GM19397 (cell line): Measurements from ENCODE around the gene NAXE.
"Not testable (repeated sequence)": the region's sequence is repeated elsewhere in the genome, so short reads cannot be mapped to it uniquely, and the experiment has no call there.

Experiments used
- ATAC-seq: cut with Tn5 transposase; IDR thresholded peaks from one replicate; pipeline ENCODE4 v1.9.1; 2021; ENCODE audit warnings: mild to moderate bottlenecking, moderate library complexity; ENCODE audit not compliant: unreplicated experiment

Gene NAXE

DNA sequence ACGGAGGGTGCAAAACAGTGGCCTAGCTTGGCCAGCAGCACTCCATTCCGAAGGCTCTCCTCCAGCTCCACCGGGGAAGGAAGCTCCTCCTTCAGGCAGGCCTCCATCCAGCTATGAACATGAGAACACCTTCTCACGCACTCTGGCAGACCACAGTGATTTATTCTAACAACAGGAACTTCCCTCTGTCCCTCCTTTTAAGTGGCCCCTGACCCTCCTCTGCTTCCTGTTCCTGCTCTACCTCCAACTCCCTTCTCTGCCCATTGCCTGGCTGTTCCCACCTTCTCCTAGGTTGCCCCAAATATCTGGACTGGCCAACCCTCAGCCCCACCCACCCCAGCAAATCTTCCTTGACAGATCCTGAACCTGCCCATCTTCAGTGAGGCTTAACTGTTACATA, 25.1 kb upstream of the NAXE start:
- no peak for ATAC-seq

DNA sequence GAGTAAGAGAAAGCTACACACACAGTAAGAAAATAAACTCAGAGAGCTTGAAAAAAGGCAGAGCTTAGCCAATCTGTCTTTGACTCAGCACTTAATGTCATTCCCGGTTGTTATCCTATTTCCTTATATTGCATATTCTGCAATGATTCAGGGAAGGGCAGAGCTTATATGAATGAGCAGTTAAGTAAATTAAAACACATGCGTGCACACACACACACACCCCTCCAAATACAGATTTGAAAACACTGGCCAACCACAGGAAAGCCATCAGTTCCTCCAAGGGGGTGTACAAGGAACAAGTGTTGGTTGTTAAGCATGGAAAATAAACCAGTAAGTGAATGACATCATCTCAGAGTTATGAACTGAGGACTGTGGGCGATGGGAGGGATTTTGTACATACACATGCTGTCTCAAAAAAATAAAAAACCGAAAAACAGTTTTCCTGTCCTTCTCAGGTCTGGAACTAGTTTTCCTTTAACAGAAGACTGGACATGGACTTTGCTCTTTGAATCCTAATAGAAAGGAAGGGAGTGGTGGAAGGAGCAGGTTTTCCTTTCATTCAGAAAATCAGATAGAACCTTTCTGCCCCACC, 20.2 kb upstream of the NAXE start:
- ATAC-seq: no peak

DNA sequence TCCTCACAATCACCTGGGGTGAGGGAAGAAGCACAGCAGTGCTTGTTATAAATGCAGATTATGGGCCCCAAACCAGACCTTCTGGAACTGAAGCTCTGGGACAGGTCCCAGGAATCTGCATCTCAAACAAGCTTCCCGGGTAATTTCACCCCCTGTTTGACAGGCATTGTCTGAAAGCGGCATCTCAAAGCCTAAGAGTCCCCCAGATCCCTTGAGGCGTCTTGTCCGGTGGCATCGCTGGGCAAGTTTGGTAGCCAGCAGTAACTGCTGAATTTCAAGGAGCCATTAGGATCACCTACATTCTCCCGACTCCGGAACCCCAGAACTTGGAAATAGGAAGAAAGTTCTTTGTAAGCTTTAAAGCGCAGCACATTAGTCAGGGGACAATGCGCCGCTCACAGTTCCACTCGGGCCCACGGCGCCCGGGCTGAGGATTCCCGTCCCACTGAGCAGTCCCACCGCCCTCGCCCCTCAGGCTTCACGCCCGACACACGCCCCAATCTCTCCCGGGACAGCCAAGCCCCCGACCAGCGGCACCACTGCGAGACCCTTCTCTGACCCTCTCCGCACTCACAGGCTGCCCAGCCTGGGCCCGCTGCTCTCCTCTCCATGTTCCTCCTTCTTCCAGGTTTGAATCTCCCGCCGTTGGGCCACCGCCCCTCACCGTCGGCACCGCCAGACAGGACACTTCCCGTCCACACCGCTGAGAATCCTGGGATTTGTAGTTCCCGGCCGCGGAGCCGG, 19.5 kb upstream of the NAXE start, which contains the start of gene IQGAP3:
TSS of gene IQGAP3 (minus strand) at position 647 of the 744 bp plus-strand sequence. CDS start at position 611, 36 bp downstream.
- peak; percentile 83 for ATAC-seq

DNA sequence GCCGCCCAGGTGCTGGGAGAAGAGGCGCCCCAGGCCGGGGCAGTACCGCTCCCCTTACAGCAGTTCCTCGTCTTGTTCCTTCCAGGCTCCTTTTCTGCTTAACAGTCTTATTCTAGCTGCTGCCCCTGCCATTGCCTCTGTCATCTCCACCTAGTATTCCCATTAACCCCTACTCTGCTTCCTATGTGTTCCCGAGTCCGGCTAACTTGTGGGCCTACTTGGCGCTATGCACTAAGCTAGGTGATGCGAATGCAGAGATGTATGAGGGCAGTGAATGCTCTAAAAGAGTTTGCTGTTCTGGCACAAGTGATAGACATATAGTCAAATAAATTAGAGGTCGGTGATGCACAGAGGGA, 18.9 kb upstream of the NAXE start:
- ATAC-seq: no peak

DNA sequence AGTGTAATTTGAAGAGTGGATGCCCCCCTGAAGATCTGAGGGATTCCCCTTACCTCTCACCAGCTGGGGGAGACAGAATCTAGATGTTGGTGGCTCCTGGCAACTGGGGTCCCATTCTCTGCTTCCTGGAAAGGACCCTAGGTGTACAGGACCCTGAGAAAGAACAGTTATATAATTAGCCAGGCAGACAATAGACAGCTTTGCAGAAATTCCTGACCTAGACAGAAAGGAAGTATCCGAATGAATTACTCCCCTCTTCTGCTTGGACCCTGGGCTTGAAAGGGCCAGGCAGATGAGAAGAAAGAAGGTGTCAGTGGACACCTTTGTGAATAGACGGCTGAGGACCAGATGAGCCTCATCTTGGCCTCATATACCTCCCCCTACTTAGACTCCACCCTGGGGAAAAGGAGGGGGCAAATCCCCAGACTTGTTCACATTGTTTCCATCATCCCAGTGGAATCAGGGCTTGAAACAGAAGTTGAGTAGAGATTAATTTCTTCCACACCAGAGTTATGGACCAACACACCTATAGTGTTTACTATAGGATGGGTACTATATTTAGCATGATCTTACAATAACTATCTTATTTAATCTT, 17.4 kb upstream of the NAXE start:
- no peak for ATAC-seq

DNA sequence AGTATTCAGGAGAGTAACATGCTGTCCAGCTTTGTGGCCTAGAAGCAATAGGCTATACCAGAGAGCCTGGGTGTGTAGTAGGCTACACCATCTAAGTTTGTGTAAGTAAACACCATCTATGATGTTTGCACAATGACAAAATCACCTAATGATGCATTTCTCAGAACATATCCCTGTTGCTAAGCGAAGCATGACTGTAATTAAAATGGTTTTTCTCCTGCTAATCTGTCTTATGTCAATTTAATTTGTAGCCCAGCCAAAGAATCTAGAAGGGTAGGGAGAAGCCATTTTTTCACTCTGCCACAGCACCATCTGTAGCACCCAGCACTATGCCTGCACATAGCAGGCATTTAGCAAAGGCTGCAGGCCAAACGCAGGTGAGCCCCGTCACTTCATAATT, 14.0 kb upstream of the NAXE start:
- ATAC-seq: no peak

DNA sequence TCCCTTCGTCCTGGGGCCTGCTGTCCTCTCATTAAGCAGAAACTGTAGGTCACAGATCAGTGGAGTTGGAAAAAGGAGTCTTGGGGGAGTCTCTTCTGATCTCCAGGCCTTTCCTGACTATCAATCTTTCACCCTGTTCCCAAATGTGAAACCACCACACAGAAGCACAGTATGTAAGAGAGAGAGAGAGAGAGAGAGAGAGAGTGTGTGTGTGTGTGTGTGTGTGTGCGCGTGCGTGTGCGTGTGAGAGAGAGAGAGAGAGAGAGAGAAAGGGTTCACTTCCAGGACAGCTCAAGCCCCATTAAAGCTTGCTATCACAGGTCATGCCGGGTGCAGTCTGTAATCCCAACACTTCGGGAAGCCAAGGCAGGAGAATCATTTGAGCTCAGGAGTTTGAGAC, 13.5 kb upstream of the NAXE start:
- no peak for ATAC-seq

DNA sequence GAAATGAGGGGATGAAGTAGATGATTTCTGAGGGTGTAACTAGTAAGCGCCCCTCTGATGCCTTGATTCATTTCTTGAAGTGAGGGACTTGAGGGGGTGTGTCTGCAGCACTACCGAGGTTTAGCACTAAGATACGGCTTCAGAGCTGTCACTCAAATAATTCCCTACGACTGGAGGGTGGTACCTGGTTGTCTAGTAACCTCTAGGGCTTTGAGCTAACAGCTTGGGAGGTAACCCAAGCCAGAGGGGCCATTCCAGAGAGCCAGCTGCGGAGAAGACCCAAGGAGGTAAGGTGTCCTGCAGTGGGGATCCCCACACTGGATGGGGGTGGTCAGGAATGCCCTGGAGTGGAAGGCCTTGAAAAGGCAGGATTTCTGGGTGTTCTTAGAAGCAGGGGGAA, 12.1 kb upstream of the NAXE start, which contains the start of gene TTC24:
TSS of gene TTC24 (plus strand) at position 252 of the 400 bp plus-strand sequence. CDS start 1,642 bp downstream, outside the sequence.
- ATAC-seq: no peak

DNA sequence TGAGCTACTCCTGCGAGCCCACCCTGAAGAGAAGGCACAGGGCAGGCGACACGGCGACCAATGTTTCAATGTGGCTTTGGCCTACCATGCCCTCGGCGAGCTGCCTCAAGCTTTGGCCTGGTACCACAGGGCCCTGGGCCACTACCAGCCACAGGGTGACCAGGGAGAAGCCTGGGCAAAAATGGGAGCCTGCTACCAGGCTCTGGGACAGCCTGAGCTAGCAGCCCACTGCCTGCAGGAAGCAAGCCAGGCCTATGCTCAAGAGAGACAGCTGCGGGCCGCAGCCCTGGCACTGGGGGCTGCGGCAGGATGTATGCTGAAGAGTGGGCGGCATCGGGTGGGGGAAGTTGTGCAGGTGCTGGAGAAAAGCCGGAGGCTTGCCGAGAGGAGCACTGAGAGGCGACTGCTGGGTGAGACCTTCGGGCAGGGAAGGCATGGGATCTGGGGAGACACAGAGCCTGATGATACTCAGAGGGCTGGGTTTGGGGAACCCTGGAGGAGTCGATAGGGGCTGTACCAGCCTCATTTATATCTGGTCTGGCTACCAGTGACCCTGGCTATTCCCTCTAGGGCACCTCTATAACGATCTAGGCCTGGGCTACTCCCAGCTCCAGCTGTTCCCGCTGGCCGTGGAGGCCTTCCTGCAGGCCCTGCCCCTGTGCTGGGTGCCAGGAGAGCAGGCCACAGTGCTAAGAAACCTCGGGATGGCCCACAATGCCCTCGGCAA, 9.8 kb upstream of the NAXE start:
- ATAC-seq: no peak

DNA sequence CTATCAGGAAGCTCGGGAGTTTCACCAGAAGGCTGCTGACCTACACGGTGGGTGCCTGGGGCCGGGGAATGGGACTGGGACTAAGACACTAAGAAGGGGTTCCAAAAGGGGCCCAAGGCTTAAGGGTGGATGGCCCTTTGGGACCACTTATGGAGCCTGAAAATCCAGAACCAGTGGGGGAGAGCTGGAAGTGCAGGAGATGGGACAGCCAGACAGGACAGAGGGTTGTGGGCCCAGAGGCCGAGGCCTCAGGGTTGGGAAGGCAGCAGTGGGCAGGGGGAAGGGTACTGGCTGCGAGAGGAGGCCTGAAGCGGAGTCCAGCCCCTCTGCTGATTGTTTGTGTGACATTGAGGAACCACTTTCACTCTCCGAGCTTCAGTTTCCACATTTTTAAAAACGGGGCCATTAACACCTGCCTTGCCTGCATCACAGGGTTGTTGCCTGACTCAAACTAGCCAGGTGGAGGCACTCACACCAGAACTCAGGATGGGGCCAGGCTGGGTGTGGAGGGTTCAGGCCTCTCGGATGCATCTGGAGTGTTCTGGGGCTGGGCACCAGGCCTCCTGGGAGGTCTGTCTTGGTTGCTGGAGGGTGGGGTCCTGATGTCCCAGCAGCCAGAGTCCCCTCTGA, 9.1 kb upstream of the NAXE start:
- ATAC-seq: no peak

DNA sequence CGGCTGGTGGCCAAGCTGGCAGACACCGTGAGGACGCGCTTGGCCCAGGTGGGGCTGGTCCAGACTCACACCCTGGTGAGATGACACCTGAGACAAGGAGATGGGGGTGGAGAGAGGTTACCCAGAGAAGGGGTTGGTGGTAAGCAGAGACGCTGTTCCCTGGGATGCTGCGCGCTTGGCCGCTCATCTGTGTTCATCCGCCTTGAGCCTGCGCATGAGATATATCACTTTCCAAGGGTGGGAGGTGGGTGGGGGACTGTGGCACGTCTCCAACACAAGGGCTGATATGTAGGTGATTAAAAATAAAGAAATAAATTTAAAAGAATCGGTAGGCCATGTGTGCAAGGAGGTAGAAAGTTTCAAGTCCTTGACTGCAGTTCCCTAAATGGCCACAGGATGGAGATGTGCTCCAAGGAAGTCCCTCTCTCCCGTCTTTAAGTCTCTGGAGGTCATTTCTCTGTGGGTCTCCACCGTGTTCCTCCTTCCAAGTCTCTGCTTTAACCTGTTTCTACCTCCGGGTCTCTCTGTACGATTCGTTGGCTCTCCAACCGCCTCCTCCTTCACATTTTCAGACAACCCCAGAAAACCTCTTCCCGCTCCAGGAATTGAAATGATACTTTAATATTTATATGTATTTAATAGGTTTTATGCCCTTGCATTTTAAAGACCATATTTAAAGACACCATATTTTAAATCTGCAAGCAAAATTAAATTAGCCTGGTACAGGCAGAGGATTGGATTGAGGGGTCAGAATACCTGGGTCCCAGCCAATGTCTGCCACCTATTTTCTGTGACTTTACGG, 7.6 kb upstream of the NAXE start:
- ATAC-seq: no peak

DNA sequence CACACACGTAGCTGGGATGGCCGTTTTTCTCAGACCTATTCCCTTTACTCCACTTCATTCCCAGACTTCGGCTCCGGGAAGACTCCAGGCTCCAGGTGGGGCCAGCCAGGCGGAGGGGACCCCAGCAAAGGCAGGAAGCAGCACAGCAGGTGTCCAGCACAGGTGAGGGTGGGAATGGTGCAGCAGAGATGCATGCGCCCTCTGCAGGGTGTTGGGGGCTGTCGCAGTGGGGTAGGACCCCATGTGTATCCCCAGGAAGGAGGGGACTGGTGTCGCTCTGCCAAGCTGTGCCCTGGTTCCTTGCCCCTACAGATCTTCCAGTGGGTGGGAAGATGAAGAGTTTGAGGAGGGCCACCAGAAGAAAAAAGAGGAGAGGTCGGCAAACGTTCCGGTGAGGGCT, 6.8 kb upstream of the NAXE start:
- ATAC-seq: no peak

DNA sequence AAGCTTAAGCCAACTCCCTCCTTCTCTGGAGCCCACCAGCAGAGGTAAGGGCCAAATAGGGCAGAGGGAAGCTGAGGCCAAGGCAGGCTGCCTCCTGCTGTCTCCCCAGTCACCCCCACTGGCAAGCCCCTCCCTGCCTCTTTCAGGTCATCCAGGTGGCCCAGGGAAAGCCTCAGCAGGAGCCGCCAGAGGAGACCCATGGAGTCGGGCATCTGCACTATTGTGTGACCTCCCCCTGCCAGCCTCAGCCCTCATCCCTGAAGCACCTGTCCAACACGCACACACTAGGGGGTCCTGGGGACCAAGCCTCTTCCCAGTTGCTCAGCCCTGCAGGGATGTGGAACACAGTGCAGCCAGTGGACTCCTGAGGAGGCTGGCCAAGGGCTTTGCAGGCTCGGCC, 5.3 kb upstream of the NAXE start:
- no peak for ATAC-seq

DNA sequence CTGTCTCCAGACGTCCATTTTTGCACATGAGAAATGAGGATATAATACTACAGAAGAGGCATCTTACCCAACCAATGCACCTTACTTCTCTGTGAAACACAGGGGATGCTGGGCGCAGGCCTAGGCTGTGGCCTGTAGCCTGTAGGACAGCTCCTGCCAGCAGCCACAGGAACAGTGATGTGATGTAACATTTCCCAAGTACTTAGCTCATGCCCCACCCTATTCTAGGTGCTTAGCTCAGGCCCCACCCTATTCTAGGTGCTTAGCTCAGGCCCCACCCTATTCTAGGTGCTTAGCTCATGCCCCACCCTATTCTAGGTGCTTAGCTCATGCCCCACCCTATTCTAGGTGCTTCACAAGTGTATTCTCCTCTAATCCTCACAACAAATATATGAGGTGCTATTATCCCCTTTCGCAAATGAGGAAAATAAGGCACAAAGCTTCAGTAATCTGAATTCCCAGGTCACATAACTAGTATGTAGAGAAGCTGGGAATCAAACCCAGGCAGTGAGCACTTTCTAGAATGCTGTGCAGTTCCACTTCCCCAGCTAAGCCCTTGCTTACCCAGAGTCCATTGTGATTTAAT, 4.6 kb upstream of the NAXE start:
- no peak for ATAC-seq

DNA sequence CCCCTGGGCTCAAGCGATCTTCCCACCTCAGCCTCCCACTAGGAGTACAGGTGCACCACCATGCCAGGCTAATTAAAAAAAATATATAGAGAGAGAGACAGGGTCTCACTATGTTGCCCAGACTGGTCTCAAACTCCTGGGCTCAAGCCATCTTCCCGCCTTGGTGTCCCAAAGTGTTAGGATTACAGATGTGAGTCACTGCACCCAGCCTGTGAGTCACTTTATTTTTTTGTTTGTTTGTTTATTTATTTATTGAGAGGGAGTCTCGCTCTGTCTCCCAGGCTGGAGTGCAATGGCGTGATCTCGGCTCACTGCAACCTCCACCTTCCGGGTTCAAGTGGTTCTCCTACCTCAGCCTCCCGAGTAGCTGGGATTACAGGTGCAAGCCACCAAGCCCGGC, 3.6 kb upstream of the NAXE start:
- ATAC-seq: not testable (repeated sequence)

DNA sequence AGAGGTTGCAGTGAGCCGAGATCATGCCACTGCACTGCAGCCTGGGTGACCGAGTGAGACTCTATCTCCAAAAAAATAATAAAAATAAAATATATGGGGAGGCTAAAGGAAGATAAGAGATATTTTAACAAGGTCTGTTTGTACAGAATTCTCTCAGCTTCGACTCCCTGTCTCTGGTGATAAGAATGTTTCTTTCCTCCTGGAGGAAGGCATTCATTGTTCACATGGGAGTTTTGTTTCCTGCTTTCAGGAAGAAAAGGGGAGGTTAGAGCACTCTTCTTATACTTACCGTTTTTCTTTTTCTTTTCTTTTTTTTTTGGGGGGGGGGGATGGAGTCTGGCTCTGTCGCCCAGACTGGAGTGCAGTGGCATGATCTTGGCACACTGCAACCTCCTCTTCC, 2.0 kb upstream of the NAXE start:
- no peak for ATAC-seq

DNA sequence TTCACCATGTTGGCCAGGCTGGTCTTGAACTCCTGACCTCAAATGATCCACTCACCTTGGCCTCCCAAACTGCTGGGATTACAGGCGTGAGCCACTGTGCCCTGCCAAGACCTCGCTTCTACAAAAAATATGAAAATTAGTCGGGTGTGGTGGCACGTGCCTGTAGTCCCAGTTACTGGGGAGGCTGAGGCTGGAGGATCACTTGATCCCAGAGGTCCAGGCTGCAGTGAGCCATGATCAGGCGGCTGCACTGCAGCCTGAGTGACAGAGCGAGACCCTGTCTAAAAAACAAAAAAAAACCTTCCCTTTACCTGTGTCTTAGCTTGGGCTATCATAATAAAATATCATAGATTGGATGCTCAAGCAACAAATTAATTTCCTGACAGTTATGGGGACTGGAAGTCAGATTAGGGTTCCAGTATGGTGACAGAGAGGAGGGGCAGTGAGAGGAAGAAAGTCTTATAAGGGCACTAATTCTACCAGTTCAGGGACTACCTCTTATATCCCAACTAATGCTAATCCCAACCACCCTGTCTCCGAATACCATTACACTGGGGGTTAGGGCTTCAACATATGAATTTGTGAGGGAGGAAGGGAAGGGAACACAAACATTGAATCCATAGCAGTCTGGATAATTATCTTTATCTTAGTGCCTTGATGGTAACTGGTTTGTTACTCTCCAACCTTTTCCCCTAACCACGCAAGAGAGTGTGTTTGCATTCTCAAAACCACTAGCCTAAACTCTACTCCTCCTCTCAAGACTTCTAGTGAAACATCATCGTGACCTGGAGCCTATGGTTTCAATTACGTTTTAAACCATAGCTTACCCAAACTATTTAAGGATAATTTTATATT, 1.0 kb upstream of the NAXE start:
- no peak for ATAC-seq

DNA sequence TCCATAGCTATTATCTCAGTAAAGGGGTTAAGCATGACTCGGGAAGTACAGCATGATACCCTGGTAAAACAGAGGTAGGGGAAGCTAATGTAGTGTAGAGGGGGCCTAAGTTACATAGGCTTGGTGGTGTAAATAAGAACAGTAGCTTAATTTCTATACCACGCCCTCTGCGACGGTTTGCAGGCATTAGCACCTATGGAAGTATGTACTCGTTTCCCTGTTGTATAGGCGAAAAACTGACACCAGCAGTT, 470 bp upstream of the NAXE start:
- no peak for ATAC-seq

DNA sequence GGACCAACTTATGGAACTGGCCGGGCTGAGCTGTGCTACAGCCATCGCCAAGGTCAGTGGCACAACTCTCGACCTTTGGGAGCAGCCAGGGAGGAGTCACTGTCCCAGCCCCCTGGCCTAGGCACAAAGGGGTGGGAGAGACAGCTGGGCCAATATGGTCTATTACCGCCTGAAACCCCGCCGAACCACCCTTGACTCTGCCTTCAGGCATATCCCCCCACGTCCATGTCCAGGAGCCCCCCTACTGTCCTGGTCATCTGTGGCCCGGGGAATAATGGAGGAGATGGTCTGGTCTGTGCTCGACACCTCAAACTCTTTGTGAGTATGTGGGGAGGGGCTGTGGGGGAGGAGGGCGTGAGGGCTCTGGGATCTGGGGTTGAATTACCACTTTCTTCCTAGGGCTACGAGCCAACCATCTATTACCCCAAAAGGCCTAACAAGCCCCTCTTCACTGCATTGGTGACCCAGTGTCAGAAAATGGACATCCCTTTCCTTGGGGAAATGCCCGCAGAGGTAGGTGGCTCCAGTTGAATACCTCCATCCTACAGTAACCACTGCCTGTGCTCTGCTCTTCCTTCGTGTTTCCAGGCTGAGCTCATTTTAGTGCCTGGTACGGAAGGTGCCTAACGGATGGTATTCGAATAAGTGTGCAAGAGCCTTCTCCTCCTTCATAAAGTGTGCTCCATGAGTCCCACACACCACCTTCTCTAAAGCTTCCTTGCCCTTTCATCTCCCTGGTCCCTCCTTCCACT, 758 bp downstream of the NAXE start:
- no peak for ATAC-seq
